ENCODE results near the gene LBR.
"Not testable (repeated sequence)": the region's sequence is repeated elsewhere in the genome, so short reads cannot be mapped to it uniquely, and the experiment has no call there.

LBR gene

DNA sequence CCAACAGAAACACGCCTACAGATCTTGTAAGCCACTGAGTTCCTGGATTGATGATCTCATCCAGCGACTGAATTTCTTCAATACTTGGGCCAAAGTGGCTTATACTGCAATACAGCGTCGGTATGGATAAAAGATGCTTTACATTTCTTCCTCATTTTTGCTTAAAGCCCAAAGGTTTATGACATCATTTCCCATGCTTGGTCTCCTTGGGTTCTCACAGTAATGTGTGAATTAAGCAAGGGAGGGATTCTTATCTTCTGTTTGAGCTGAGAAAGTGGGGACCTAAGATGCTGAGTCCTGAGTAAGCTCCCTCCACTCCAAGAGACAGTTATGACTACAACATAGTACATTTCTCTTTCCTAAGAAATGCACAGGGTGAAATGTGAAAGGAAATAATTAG is 39.5 kb downstream of the LBR start:
- TF ChIP-seq, protein P1, sequence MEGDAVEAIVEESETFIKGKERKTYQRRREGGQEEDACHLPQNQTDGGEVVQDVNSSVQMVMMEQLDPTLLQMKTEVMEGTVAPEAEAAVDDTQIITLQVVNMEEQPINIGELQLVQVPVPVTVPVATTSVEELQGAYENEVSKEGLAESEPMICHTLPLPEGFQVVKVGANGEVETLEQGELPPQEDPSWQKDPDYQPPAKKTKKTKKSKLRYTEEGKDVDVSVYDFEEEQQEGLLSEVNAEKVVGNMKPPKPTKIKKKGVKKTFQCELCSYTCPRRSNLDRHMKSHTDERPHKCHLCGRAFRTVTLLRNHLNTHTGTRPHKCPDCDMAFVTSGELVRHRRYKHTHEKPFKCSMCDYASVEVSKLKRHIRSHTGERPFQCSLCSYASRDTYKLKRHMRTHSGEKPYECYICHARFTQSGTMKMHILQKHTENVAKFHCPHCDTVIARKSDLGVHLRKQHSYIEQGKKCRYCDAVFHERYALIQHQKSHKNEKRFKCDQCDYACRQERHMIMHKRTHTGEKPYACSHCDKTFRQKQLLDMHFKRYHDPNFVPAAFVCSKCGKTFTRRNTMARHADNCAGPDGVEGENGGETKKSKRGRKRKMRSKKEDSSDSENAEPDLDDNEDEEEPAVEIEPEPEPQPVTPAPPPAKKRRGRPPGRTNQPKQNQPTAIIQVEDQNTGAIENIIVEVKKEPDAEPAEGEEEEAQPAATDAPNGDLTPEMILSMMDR (IDR thresholded peaks at IDR 0.05; ENCODE audit: insufficient read depth, low read length, poor library complexity, severe bottlenecking), result no peak
- no peak for TF ChIP-seq EZH2phosphoT487 (conservative IDR thresholded peaks at IDR 0.05; ENCODE audit: low read length)
- Histone ChIP-seq H3K9me3 (ENCODE audit: insufficient read depth, low read length) (no peaks in the 10 kb centered on the region), H3K27me3 (ENCODE audit: low read length) (no peaks in the 10 kb centered on the region), H3K79me2 (ENCODE audit: insufficient read depth, low read length) (no peaks in the 10 kb centered on the region), H3K4me2 (ENCODE audit: low read depth, low read length, poor library complexity, severe bottlenecking) (no peak overlapping the region), H3F3A (ENCODE audit: insufficient read depth) (no peaks in the 10 kb centered on the region), H3K9me2 (replicated peaks; ENCODE audit: insufficient read depth, low read length) (no peaks in the 10 kb centered on the region), H3K36me3 (ENCODE audit: low read length) (no peaks in the 10 kb centered on the region), H2AFZ (ENCODE audit: low read depth, low read length, severe bottlenecking) (no peak overlapping the region), H4K20me1 (ENCODE audit: low read depth, low read length) (no peaks in the 10 kb centered on the region), H3K9ac (ENCODE audit: low read length) (no peak overlapping the region), H3K27ac (ENCODE audit: low read depth, low read length) (no peak overlapping the region), H3K4me3 (ENCODE audit: insufficient read depth, low read length, poor library complexity, severe bottlenecking) (no peak overlapping the region)

DNA sequence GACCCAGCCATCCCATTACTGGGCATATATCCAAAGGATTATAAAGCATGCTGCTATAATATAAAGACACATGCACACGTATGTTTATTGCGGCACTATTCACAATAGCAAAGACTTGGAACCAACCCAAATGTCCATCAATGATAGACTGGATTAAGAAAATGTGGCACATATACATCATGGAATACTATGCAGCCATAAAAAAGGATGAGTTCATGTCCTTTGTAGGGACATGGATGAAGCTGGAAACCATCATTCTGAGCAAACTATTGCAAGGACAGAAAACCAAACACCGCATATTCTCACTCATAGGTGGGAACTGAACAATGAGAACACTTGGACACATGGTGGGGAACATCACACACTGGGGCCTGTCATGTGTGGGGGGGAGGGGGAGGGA is 41.0 kb downstream of the LBR start:
- H3K27ac ChIP-seq (ENCODE audit: low read depth, low read length); H3K9me3 ChIP-seq (ENCODE audit: insufficient read depth, low read length); H3K9ac ChIP-seq (ENCODE audit: low read length); H3K9me2 ChIP-seq (replicated peaks; ENCODE audit: insufficient read depth, low read length); H4K20me1 ChIP-seq (ENCODE audit: low read depth, low read length); H3K4me3 ChIP-seq (ENCODE audit: insufficient read depth, low read length, poor library complexity, severe bottlenecking); H3K36me3 ChIP-seq (ENCODE audit: low read length); H3K79me2 ChIP-seq (ENCODE audit: insufficient read depth, low read length); H2AFZ ChIP-seq (ENCODE audit: low read depth, low read length, severe bottlenecking); H3K4me2 ChIP-seq (ENCODE audit: low read depth, low read length, poor library complexity, severe bottlenecking); H3K27me3 ChIP-seq (ENCODE audit: low read length); H3F3A ChIP-seq (ENCODE audit: insufficient read depth): not testable (repeated sequence)

DNA sequence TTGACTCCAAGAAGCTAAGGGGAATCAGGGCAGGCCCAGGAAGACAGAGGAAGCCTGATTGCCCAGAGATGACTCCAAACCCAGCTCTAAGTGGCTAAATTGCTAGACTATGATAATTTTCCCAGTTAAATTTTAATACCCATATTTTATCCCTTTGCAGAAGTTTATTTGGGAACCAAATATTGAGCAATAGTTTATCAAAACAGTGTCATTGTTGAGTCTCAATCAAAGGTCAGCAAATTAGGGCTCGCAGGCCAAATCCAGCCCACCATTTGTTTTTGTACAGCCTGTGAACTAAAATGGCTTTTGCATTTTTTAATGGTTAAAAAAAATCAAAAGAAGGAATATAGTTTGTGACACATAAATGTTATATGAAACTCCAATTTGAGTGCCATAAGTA is 47.1 kb downstream of the LBR start:
- no peak overlapping the region for H3K27ac ChIP-seq (ENCODE audit: low read depth, low read length)
- TF ChIP-seq, protein P1 (IDR thresholded peaks at IDR 0.05; ENCODE audit: insufficient read depth, low read length, poor library complexity, severe bottlenecking), result no peak
- no peak for TF ChIP-seq EZH2phosphoT487 (conservative IDR thresholded peaks at IDR 0.05; ENCODE audit: low read length)
- H2AFZ ChIP-seq (ENCODE audit: low read depth, low read length, severe bottlenecking), result no peak overlapping the region

DNA sequence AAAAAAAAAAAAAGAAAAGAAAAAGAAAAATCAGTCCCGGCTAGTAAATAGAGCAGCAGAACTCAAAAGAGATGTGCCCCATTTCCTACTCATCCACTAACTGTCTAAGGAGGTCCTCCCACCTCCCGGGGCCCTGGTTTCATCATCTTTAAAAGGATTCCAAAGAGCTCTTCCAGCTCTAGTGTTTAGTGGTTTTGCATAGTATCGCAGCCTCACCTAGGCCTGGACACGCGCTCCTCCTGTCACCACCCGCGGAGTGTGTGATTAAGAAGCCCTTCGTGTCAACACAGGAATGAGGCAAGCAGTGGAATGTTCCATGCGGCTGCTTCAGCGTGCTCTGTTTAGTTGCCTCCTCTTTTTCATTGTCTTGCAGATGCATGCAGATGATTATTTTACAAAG is 49.0 kb downstream of the LBR start:
- H3K9ac ChIP-seq (ENCODE audit: low read length), result no peak overlapping the region
- no peaks in the 10 kb centered on the region for H3K27me3 ChIP-seq (ENCODE audit: low read length)
- H3K79me2 ChIP-seq (ENCODE audit: insufficient read depth, low read length), result no peaks in the 10 kb centered on the region
- H3K27ac ChIP-seq (ENCODE audit: low read depth, low read length), result no peak overlapping the region
- no peaks in the 10 kb centered on the region for H3K9me2 ChIP-seq (replicated peaks; ENCODE audit: insufficient read depth, low read length)
- no peak overlapping the region for H3K4me3 ChIP-seq (ENCODE audit: insufficient read depth, low read length, poor library complexity, severe bottlenecking)
- no peak overlapping the region for H2AFZ ChIP-seq (ENCODE audit: low read depth, low read length, severe bottlenecking)
- no peaks in the 10 kb centered on the region for H3F3A ChIP-seq (ENCODE audit: insufficient read depth)
- TF ChIP-seq, protein P1 (IDR thresholded peaks at IDR 0.05; ENCODE audit: insufficient read depth, low read length, poor library complexity, severe bottlenecking), result no peak
- TF ChIP-seq EZH2phosphoT487 (conservative IDR thresholded peaks at IDR 0.05; ENCODE audit: low read length), result no peak
- H3K36me3 ChIP-seq (ENCODE audit: low read length), result no peaks in the 10 kb centered on the region
- H3K4me2 ChIP-seq (ENCODE audit: low read depth, low read length, poor library complexity, severe bottlenecking), result no peak overlapping the region
- H3K9me3 ChIP-seq (ENCODE audit: insufficient read depth, low read length), result no peaks in the 10 kb centered on the region
- H4K20me1 ChIP-seq (ENCODE audit: low read depth, low read length), result no peaks in the 10 kb centered on the region

More for the DNA sequence above, 47.1 kb downstream of the LBR start:
- H3K4me3 ChIP-seq (ENCODE audit: insufficient read depth, low read length, poor library complexity, severe bottlenecking), result no peak overlapping the region
- H3K36me3 ChIP-seq (ENCODE audit: low read length), result no peaks in the 10 kb centered on the region
- no peaks in the 10 kb centered on the region for H3F3A ChIP-seq (ENCODE audit: insufficient read depth)
- no peaks in the 10 kb centered on the region for H4K20me1 ChIP-seq (ENCODE audit: low read depth, low read length)
- no peak overlapping the region for H3K9ac ChIP-seq (ENCODE audit: low read length)
- H3K9me3 ChIP-seq (ENCODE audit: insufficient read depth, low read length), result no peaks in the 10 kb centered on the region
- no peak overlapping the region for H3K4me2 ChIP-seq (ENCODE audit: low read depth, low read length, poor library complexity, severe bottlenecking)
- H3K27me3 ChIP-seq (ENCODE audit: low read length), result no peaks in the 10 kb centered on the region
- H3K9me2 ChIP-seq (replicated peaks; ENCODE audit: insufficient read depth, low read length), result no peaks in the 10 kb centered on the region
- no peaks in the 10 kb centered on the region for H3K79me2 ChIP-seq (ENCODE audit: insufficient read depth, low read length)
